ENCODE measurements around the gene RBM8A.
A peak's percentile ranks its signal among the peaks of the same experiment; 100 is the strongest.

Gene RBM8A

DNA sequence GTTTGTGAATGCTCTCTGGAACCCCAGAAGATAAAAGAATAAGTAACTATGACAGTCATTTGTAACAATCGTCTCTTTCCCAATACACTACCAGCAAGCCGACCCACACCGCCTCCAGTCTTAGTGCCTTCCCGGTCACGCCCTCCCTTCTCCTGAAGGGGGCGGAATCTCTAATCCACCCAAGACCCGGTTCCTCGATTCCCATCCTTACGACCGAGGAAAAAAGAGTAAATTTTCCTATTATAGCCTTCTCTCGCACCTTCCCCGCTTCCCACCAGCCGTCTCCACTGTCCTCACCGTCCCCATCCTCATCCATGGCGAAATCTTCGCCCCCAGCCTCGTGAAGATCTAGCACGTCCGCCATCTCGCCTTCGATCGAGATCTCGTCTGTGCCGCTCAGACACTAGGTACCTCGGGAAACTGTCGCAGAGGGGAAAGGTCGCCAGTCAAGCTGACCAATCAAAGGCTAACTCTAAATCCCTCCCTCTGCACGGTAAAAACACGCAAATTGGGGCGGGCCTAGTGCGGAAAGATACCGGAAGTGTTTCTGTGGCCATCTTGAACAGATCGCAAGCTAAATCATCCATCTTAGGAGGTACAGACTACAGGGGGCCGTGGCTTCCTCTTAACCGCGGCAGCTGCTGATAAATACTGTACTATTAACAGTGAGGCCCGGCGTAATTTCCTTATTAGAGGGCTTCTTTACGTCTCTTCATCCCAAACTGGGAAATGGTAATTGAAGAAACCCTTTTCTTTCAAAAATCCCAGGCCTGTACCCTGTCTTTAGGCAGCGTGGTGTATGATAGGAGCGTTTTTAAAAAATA is at the start of gene RBM8A:
RBM8A (minus strand) TSS at position 422 of the 824 bp plus-strand sequence; CDS start at position 364, 58 bp downstream.
- peak; percentile 80 to 88 for DNase-seq

DNA sequence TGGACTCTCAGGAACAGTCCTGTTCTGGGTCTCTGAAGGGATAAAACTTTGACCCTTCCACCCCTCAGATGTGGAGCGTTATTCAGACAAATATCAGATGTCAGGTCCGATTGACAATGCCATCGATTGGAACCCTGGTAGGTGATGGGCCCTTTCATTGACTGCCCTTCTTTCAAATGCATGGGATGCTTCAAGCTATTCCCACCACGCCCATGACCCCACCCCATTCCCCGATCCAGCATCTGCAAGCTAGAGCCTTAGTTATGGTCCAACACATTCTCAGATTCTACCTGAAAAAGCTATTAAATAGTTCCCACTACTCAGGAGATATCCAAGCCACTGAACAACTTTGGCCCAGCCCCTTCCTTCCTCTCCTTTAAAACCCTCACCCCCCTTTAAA is 49.7 kb upstream of the RBM8A start:
- no peak for DNase-seq

DNA sequence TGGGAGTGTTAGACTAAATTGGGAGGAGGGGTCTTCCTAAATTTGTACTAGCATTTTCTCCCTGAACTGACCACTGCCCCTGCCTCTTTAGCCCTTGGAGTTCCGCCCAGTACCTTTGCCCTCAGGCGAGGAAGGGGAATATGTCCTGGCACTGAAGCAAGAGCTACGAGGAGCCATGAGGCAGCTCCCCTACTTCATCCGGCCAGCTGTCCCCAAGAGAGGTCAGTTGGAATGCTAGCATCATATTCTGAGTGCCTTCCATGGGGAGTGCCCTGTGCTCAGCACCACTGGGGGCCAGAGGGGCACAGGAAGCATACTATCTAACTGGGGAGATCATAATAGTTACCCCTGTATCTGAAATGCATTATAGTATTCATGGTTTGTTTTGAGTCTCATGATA is 47.9 kb upstream of the RBM8A start:
- no peak for DNase-seq

DNA sequence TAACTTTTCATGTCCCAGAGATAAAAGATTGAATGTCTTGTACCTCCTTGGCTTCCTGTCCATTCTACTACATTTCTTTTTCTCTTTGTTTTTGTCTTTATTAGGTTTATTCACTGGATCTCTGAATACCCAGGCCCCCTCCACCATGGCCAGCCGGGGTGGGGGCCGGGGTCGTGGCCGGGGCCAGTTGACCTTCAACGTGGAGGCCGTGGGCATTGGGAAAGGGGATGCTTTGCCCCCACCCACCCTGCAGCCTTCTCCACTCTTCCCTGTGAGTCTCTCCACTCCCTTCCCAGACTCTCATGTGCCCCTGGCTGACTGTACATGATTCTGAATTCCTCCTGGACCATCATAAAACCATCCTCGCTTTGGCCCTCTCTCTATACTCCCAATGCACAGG is 47.4 kb upstream of the RBM8A start:
- no peak for DNase-seq

DNA sequence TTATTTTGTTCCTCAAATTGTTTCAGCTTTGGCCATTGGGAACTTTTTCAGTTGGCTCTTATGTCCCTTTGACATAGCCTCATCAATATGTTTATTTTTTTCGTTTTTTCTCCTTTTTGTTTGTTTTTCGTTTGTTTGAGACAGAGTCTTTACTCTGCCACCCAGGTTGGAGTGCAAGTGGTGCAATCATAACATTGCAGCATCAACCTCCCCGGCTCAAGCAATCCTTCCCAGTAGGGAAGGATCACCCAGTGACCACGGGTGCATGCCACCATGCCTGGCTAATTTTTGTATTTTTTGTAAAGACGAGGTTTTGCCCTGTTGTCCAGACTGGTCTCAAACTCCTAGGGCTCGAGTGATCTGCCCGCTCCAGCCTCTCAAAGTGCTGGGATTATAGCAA is 45.3 kb upstream of the RBM8A start:
- no peak for DNase-seq

DNA sequence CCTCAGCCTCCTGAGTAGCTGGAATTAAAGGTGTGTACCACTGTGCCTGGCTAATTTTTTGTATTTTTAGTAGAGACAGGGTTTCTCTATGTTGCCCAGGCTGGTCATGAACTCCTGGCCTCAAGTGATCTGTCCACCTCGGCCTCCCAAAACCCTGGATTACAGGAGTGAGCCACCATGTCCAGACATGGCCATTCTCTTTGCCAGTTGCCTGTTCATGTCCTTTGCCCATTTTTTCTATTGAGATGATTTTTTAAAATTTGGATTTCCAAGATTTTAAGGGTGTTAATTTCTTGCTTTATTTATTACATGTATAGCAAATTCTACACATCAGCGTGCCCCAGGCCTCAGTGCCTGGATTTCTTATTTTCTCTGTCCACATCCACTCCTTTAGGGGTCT is 40.0 kb upstream of the RBM8A start:
- DNase-seq: no peak

DNA sequence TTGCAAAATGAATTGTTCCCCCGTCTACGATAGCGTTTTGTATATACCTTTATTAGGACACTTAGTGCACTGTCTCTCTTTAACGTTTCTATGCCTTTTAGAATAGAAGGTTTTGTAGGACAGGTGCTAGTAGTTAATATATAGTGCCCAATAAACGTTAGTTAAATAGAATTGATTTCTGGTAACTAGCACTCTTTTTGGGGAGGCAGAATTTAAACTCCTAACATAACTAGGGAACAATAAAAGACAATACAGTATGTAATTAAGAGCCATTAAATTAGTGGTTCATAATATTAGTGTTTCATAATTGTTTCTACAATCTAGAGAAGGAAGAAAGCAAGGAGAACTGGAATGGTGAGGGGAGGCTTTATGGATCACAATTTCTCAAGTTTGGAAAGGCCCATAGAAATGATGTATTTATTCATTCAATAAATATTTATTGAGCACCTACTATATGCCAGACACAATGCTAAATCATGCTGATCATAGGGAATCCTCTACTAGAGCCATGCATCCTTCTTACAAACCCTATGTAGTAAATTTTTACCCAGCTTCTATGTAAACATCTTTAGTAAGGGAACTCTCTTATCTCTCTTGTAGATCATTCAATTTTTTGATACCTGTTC is 37.9 kb upstream of the RBM8A start:
- DNase-seq: no peak

DNA sequence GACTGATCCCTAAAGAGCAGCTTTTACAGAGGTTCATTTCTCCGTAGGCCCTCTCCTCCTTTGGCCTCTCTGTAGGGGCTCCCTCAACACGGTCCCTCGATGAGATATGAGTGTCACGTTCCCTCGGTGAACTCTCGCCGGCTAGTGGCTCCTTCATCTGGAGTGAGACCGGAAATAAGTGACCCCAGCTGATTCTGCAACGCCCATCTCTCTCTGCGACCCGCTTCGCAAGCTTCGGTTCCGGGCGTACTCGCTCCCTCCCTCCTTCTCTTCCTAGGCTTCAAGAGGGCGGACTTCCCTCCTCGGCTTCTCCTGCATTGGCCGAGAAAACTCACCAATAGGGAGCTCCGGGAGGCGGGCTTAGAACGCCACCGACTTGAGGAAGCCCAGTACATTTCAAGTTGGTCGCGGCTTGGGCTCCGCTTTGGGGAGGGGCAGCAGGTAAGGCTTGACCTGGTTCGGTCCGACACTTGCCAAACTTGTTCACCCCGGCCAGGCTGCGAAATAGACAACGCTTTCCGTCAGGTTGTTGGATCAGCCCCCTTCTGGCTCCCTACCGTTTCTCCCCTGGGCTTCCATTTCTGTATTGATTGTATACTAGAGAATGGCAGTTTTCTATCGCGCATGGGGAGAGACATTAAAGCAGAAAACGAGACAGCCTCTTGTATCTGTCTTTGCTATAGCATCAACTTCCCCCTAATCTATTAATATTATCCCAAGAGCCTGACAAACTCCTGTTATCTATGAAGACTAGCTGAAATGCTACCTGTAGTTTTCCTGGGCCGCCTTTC is 37.2 kb upstream of the RBM8A start, which contains the start of the genes ANKRD34A and POLR3GL:
ANKRD34A (minus strand) TSS at position 248 of the 791 bp plus-strand sequence. CDS start 2,816 bp downstream, outside the sequence.
POLR3GL (plus strand) TSS at position 363 of the 791 bp plus-strand sequence. CDS start 10,176 bp downstream, outside the sequence.
- peak; percentile 80 to 87 for DNase-seq

DNA sequence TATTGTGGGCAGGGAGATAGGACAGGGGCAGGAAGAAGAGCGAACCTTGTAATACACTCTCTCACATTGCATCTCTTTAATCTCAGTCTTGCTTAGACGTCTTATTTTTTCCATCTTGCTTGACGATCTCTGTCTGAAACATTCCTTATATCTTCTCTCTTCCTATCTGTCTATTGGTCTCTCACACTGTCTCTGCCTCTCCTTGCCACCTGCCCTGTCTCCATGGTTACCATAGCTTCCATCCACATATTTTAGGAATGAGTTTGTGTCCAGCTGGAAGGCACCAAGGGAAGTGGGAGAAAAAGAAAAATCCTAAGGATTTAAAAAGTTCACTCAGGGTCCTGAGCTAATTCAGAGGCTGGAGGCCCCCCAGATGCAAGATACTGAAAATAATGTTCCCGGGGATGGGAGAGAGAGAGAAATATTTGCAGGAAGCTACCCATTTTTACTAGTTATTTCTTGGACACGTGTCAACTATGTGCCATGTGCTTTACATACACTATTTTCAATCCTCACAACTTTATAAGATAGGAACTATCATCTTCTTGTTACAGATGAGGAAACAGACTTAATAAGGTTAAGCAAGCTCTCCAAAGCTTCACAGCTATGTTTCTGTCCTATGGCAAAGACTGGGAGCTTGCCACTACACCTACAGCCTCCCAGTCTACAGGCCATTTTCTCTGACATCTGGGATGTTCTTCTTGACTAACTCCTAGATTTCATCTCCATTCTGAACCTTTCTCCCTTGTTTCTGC is 36.2 kb upstream of the RBM8A start:
- DNase-seq: no peak

DNA sequence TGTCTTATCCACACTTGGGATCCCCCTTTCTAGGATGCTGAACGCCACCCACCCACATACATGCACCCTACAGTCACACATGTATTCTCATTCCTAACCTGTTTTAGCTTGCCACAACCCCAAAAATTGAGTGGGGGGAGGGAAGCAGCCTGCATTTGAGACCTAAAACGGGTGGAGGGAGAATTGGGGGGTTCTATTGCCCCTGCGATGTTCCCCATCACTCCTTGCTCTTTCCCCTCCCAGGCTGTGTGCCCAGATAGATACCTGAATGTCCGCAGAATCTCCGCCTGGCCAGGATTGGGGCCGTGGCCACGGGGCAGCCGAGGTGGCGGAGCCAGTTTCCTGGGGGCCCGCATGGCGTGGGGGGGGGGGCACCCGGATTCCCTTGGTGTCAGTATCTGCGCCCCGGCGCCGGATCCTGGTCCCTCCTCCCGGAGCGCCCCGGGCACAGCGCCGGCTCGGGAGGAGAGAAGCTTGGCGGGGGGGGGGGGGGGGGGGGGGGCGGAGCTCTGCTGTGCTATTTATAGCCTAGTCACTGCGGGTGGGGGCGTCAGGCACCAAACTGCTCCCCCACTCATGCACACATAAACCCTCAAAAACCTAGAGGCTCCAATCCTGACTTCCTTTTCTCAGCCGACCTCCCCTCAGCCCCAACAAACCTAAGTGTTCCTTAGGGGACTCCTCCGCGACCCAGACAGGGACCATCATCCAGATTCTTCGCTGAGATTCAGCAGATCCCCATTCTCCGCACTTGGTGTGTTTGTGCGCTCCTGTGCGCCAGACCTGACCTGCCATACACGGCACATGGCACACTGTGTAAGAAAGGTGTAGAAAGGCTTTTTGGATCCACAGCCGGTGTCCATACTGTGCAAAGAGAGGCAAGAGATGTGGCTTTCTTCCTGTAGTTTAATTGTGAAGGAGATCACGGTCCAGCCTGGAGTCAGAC is 35.1 kb upstream of the RBM8A start:
- no peak for DNase-seq

DNA sequence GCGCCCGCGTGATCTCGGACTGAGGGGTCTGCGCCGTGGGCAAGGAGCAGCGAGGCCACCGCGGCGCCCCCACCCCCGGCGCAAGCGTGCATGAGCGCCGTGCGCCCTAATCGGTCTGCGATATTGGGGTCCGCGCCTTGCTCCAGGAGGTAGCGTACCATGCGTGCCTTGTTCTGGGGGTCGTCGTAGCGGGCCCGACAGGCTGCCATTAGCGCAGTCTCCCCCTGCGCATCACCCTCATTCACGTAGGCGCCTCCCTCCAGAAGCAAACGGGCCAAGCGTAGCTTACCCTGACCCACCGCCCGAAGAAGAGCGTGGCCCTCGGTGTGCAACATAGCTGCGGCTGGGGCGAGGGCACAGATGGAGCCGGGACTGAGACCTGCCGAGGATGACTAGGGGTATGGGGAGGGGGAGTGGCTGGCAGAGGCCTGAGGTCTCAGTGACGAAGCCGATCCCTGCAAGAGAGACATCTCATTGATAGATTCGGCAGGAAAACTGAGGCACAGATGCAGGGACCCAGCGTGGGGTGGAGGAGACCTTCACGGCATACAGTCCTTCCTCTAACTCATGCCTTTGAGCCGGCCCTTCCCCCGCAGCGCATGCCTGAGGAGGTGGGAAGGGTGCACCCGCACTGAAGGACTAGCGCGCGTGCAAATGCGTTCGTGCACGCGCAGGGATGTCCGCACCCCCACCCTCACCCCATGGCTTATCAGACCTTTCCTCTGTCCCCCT is 34.3 kb upstream of the RBM8A start:
- peak in 1 of 2 donors; percentile 52 for DNase-seq

DNA sequence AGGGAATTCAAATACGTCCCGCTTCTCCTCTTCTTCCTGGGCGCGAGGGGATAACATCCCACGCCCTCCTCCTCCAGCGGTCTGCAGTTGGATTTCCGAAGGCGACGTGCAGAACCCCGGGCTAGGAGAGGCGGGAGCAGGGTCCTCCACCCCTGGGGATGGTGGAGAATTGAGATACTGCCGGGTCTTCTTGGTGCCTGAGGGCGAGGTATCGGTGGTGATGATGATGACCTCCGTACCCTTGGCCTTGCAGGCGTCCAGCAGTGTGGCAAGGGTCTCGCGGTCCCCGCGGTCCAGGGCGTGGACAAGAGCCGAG is 33.8 kb upstream of the RBM8A start:
- DNase-seq: no peak

DNA sequence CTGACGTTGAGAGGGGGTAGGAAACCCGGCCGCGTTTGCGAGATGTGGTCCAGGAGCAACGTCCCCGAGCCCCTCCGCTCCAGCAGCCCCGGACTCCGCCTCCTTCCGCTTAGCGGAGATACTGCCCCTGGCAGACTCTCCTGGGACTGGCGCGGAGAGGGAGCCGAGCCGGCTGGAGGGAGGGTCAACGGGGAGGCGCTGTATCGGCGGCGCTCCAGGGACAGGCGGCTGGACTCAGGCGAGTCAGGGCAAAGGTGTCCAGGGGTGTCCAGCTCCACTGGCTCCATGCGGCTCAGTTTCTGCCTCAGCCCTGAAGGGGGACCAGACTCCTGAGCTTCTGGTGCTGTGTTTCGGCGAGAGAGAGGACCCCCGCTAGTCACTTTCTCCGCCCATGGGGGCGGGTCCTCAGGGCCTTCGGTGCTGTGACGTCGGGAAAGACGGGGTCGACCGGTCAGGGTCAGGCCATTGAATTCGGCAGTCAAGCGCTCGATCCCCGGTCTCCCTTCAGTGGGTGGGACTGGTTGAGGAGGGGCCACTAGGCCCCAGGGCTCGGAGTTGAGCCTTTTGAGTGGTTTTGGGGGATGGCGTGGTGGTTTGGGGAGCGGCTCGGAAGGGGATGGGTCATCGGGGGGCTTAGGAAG is 33.3 kb upstream of the RBM8A start:
- no peak for DNase-seq

DNA sequence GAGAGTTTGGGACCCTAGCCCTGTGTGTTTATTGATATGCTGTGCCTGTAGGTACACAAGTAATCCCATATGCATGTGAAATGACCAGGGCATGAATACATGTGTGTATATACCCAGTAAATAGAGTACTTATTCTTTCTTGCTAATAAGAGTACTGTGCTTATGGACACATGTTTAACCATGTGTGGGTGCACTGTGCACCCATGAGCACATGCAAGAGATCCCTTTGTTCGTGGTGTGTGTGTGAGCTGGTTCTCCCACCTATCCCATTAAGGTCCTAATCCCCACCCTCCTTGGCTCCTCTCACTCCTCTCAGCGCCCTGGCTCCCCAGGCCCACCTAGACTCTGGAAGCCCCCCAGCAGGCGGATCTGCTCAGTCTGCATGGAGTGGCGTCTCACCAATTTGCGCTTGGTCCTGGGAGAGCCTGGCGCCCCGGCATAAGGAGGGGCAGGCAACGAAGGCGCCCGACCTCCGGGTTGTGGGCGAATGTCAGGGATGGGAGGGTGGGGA is 32.7 kb upstream of the RBM8A start:
- no peak for DNase-seq

DNA sequence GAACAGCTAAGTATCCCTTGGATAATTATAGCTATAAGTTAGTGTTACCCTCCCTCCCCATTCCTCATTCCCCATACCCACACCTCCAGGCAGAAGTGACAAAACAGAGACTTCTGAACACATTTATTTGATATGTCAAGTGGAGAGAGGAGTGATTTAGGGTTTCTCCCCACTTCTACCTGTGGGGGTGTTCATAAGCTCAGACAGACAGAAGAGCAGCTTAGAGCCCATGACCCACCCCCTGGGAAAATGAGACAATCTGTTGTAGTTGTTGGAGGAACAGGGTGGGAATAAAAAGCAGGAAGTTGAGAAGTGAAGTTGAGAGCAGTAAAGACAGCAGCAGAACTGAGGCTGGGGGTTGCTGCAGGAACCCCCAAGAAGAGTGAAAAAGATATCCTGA is 32.0 kb upstream of the RBM8A start:
- no peak for DNase-seq

DNA sequence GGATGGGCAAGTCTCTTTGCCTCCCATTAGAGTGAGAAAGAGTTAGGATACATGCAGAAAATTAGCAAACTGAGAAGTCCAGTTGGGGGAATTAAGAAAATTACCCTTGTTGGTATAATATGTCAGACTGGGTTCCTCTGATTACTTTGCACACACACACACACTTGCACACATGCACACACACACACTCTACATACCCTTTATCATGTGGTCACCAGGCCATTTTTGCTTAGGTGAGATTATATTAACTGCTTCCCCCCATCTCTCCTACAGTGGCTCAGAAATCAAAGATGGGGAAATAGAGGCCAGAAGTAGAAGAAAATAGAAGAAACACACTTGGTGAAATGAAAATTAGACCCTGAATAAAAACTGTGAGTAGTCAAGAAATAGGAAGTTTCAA is 31.4 kb upstream of the RBM8A start:
- DNase-seq: no peak

DNA sequence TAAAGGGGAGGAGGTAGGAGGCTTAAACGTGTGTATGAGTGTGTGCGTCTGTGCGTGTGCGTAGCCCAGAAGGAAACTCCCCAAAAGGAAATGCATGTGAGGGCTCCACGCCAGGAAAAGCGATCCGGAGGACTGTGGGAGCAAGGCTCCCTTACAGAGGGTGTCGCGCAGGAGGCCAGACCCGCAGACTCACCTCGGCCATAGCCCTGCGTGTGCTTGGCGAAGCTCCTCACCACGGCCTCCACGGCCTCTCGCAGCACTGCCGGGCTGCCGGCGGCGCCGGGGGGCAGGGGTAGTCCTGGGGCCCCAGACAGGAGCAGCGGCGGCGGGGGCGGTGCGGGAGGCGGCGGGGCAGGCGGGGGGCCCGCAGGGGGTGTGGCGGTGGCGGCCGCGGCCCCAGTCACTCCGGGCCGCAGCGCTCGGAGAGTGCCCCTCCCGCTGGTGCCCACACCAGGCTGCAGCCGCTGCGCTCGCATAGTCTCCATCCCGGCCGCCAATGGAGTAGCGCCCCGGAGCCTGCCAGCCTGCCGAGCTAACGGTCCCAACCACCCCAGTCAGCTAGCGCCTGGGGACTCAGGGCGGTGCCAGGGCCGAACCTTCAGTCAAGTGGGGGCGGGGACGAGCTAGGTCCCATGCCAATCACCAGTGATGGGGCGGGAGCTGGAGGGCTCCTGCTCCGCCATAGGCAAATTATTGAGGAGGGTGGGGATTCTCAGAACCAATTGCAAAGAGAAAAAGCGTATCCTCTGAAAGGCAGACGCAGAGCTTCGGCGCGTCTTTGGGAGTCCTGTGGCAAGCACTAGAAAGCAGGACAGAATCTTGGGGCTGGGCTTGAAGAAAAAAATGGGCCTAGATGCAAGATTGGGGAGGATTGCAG is 30.4 kb upstream of the RBM8A start, which contains the start of gene LIX1L:
LIX1L (minus strand) TSS at position 575 of the 877 bp plus-strand sequence; CDS start at position 485, 90 bp downstream.
- peak; percentile 89 to 91 for DNase-seq

DNA sequence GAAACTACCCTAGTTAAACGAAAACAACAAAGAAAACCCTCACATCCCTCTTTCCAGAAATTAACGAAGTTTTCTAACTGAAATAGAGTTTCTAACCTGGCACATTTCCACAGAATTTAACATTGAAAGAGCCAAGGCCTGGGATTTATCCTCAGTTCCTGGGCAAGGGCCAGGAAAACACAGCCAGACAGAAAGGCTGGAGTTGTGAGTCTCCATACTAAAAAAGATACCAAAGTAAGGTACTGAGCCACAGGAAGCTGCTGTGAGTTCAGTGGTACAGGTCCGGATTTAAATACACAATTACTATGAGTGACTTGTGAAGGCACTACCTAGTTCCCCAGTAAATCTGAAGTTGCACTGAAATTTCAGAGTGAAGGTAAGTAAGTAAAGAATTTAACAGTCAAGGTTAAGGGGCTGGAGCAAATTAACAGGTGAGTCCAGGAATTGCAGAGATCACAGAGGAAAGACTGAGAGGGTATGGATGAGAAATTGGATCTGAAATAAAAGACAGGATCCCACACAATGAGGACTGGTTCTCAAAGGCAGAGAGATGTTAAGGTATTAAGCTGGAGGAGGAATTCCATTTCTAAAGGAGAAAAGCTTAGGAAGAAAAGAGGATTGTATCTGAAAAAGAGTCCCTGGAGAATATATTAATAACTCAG is 29.6 kb upstream of the RBM8A start:
- DNase-seq: no peak
